HG02588 (cell line): ENCODE data around the gene GOLGA5.
A peak's percentile ranks its signal among the peaks of the same experiment; 100 is the strongest.
"Not testable (repeated sequence)": the region's sequence is repeated elsewhere in the genome, so short reads cannot be mapped to it uniquely, and the experiment has no call there.

ENCODE experiments used
- ATAC-seq: cut with Tn5 transposase; IDR thresholded peaks from one replicate; pipeline ENCODE4 v1.9.1; 2021; ENCODE audit warnings: mild to moderate bottlenecking, moderate library complexity; ENCODE audit not compliant: unreplicated experiment

The GOLGA5 gene, protein sequence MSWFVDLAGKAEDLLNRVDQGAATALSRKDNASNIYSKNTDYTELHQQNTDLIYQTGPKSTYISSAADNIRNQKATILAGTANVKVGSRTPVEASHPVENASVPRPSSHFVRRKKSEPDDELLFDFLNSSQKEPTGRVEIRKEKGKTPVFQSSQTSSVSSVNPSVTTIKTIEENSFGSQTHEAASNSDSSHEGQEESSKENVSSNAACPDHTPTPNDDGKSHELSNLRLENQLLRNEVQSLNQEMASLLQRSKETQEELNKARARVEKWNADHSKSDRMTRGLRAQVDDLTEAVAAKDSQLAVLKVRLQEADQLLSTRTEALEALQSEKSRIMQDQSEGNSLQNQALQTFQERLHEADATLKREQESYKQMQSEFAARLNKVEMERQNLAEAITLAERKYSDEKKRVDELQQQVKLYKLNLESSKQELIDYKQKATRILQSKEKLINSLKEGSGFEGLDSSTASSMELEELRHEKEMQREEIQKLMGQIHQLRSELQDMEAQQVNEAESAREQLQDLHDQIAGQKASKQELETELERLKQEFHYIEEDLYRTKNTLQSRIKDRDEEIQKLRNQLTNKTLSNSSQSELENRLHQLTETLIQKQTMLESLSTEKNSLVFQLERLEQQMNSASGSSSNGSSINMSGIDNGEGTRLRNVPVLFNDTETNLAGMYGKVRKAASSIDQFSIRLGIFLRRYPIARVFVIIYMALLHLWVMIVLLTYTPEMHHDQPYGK

DNA sequence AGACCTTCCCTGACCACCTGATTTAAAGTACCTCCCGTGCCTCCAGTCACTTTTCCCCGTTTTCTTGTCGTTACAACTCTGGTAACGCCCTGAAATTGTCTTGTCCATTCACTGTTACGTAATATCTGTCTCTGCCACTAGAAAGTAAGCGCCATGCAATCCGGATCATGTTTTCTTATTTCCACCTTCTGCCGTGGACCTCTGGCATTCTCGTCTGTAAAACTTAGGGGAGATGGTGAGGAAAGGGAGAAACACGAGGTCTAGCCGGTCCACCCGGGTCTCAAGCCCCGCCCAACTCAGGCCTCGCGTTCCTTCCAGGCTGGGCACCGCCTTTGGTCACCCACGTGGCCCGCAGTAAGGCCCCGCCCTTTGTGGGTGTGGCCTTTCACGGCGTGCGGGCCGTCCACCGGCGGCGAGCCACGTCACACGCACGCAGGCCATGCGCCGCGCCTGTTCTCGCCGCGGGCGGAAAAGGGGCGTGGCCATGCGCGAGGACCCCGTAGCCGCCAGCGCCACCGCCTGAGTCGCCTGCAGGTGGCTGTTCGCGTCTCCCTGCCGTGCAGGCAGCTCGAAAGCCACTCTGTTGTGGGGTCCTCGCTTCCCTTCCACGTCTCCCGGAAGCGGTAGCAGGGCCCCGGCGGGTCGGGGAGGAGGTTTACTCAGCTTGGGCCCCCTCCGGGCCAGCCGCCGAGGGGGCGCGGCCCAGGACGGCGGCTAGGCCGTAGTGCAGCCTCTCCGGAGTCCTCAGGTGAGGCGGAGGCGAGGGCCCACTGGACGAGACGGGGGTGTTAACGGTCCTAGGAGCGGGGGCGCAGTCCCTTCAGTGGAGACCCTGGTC, at the start of gene GOLGA5:
Gene GOLGA5 (plus strand): TSS at position 597 of the 838 bp plus-strand sequence. CDS start 3,133 bp downstream, outside the sequence.
- peak; percentile 92 for ATAC-seq

DNA sequence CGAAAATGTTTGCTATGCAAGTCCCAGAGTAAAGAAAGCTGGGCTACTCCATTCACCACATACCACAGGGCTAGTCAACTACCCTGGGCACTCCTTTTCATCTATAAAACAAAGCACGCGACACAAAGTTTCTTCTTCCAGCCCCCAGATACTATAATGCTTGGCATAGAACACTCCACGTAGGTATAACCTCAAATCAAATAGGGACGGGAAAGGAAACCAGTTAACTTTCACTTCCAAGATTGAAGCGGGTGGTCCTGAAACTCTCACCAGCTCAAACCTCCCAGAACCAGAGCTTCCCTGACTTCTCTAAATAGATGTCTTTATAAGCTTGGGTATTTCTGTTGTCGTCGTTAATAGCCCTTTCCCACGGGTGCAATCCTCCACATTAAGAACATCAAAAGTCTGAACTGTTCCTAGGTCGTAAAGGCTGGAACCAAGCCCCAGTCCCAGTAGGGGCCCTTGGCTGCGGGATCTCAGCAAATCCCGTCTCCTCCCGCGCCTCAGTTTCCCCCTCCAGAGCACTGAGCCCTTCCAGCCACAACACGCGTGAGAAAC, 46.3 kb upstream of the GOLGA5 start:
- no peak for ATAC-seq

DNA sequence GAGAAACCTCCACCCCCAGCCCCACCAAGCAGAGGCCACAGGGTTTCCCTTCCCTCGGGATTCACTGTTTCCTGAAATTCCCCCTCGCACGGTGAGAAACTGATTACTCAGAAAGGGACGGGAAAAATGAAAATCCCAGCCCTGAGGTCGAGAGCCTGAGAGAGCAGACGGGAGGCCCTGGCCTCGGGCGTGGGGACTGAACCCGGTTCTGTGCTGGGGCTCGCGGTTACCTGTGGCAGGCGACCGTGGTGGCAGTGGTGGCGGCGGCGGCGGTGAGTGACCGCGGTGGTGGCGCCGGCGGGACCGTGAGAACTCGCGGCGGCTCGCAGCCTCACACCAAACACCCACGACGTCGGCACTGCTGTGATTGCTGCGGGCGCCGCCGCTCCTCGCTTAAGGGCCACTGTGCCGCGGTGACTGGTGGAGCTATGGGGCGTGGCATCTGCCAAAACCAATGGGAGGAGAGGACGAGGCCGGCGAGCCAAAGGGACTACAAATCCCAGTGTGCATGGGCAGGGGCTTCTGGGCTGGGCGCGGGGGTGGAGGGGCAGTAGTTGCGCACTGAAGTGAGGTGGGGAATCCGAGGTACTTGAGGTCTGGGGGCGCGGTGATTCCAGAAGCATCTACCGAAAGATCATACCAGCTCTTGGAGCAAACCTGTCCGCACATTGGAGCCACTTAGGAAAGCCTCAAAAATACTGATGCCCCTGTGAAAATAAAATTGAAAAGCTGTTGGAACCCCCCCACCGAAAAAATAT, 45.7 kb upstream of the GOLGA5 start, which contains the start of gene LGMN:
Gene LGMN (minus strand): TSS at position 369 of the 758 bp plus-strand sequence. CDS start 15,841 bp downstream, outside the sequence.
- peak; percentile 79 for ATAC-seq

DNA sequence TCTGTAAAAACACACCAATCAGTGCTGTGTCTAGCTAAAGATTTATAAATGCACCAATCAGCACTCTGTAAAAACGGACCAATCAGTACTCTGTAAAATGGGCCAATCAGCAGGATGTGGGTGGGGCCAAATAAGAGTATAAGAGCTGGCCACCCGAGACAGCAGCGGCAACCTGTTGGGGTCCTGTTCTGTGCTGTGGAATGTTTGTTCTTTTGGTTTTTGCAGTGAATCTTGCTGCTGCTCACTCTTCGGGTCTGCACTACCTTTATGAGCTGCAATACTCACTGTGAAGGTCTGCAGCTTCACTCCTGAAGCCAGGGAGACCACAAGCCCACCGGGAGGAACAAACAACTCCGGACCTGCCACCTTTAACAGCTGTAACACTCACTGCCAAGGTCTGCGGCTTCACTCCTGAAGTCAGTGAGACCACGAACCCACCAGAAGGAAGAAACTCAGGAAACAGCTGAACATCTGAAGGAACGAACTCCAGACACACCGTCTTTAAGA, 43.8 kb upstream of the GOLGA5 start:
- not testable (repeated sequence) for ATAC-seq

DNA sequence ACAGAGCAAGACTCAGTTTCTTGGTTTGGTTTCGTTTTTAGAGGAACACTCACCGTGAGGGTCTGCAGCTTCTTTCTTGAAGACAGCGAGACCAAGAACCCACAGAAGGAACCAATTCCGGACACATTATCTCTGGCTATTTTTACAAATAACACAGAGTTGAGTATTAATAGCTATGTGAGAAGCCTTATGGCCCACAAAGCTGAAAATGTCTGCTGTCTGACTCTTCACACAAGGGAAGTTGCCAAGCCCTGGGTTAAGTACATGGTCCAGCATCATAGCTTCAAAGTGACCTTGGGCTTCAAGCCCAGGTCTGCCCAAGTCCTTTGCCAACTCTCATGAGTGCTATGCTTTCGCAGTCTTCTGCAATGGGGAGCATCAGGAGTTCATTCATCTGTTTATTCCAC, 43.1 kb upstream of the GOLGA5 start:
- no peak for ATAC-seq

DNA sequence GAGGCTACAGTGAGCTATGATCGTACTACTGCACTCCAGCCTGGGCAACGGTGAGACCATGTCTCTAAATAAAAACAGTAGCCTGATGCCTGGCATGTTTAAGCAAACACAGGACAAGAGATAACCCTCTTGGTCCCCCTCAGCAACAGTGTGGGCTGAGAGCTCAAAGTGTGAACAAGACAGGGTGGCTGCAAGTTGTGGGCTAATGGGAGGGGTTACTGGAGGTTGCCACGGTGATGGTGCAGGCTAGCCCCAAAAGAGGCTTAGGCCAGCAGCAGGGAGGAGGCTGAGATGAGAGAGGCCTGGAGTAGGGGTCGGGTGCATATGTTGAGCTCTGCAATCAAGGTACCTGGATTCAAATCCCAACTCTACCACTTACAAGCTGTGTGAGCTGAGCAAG, 42.3 kb upstream of the GOLGA5 start:
- no peak for ATAC-seq

DNA sequence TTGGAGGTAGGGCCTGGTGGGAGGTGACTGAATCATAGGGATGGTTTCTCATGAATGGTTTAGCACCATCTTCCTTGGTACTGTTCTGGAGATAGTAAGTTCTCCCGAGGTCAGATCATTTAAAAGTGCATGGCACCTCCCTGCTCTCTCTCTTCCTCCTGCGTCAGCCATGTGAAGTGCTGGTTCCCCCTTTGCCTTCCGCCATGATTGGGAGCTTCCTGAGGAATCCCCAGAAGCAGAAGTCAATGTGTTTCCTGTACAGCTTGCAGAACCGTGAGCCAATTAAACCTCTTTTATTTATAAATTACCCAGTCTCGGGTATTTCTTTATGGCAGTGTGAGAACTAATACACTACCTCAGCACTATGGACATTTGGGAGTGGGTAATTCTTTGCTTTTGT, 40.9 kb upstream of the GOLGA5 start:
- ATAC-seq, result no peak

DNA sequence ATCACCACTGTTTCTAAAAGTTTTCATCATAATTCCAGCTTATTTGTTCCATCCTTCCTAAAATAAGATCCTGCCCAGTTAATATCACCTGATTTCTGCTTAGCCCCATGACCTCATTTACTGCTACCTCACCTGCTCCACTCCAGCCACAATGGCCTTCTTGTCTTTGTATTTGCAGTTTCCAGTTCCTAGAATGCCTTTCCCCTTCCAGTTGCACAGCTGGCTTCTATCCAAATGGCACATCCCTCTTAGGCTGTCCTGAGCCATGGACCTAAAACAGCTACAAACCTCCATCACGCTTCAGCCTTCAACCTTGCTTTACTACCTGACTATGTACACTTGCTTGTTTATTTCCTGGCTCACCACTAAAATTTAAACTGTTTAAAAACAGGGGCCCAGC, 39.1 kb upstream of the GOLGA5 start:
- no peak for ATAC-seq

DNA sequence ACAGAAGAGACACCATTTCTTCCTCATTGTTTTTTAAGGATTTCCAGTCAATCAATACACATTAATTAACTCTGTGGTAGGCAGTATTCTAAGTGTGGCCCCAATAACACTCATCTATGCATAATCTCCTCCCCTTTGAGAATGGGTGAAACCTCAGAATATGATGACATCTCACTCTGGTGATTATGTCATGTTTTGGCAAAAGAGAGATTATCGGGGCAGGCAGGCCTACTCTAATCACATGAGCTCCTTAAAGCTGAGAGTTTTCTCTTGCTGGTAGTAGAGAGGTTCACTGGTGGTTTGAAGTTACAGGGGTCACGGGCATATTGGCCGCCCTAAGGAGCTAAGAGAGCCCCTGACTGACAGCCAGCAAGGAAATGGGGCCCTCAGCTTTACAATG, 38.6 kb upstream of the GOLGA5 start:
- ATAC-seq, result no peak

DNA sequence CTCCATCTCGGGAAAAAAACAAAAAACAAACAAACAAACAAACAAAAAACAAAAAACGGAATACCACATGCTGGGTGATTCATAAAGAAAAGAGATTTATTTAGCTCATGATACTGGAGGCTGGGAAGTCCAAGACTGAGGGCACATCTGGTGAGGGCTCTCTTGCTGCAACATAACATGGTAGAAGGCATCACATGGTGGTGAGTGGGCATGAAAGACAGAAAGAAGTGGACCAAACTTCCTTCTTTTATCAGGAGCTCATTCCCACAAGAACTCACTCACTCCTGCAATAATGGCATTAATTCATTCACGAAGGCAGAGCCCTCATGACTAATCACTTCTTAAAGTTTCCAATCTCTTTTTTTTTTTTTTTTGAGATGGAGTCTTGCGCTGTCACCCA, 37.7 kb upstream of the GOLGA5 start:
- no peak for ATAC-seq

DNA sequence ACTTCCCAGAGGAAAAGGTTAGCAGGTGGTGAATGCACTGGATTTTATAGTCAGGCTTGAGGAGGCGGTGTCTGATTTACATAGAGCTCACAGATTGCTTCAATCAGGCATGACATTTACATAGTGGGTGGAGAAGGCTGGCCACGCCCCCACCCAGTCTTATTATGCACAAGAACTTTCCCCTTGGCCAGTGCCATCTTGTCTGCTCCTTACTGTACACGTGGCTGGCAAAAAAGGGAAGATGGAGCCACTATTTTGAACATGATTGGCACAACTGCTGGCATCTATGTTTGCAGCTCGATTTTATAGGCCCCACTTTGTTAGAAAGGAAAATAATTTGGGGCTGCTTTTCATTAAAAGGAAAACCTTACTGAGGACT, 34.8 kb upstream of the GOLGA5 start:
- no peak for ATAC-seq

DNA sequence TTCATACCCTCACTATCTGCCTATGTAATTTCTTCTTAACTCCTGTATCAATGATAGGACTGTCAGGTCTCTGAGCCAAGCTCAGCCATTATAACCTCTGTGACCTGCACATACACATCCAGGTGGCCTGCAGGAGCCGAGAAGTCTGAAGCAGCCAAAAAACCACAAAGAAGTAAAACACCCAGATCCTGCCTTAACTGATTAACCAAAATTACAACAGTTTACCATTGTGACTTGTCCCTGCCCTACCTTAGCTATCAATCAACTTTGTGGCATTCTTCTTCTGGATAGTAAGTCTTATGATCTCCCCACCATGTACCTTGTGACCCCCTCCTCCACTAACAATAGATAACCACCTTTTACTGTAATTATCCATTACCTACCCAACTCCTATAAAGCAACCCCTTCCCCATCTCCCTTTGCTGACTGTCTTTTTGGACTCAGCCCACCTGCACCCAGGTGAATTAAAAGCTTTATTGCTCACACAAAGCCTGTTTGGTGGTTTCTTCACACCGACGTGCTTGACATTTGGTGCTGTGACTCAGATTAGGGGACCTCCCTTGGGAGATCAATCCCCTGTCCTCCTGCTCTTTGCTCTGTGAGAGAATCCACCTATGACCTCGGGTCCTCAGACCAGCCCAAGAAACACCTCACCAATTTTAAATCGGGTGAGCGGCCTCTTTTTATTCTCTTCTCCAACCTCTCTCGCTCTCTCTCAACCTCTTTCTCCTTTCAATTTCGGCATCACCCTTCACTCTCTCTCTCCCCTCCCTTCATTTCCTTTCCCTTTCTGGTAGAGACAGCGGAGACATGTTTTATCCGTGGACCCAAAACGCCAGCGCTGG, 34.2 kb upstream of the GOLGA5 start:
- ATAC-seq, result no peak

DNA sequence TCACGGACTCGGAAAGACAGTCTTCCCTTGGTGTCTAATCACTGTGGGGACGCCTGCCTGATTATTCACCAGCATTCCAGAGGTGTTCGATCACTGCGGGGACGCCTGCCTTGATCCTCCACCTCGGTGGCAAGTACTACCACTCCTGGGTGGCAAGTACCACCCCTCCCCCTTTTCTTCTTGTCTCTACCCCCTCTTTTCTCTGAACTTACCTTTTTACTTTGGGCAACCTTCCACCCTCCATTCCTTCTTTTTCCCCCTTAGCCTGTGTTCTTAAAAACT, 33.6 kb upstream of the GOLGA5 start:
- no peak for ATAC-seq

DNA sequence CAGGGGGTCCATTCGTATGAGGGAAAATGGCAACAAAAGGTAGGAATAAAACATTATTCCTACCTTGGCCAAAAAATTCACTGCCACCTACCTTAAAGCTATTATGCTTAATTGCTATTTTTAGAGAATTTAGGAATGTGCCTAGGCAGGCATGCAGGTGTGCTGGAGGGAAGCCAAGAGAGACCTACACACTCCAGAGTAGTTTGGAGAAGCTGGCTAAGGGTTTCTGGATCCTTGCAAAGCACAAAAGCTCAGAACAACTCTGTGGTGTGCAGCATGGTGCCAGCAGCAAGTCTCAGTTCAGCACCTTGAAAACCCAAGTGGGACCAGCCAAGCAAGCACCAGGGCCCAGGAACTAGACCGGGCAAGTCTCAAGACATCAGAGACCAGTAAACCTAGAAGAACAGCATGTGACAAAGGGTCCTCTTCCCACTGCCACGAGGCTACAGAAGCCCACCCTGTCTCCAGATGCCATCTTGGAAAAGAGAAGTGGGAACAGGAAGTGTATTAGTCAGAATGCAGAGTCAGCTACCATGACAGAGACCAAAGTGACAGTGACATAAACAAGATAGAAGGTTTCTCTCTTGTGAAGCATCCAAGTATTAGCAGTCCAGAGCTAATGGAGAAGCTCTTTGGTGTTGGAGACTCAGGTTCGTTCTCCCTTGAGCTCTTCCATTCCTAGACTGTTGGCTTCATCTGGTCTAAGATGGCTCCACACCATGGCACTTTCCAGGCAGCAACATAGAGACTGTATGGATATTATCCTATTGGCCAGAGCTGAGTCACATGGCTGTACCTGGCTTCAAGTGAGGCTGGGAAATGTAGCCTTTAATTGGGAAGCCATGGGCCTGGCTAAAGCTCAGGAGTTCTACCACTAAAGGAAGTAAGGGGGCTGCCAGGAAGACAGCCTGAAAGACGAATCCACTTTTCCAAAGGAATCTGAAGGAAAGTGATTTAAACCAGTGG, 30.2 kb upstream of the GOLGA5 start:
- ATAC-seq, result not testable (repeated sequence)

DNA sequence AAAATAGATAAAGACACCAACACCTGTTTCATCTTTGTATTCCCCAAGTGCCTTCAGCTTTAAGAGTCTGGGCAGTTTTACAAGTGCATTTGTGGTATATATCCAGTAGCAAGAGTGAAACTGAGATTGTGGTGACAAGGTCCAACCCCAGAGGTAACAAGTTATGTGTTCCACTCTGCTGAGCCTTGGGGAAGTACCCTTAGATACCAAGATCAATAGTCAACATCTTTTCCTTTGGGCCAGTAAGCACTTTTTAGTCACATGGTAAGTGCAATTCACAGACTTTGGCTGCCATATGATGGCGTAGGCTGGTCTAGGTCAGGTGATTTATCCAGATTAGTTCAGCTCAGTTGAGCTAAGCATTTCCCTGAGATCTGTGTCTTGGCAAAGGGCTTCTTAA, 25.9 kb upstream of the GOLGA5 start:
- peak; percentile 93 for ATAC-seq

DNA sequence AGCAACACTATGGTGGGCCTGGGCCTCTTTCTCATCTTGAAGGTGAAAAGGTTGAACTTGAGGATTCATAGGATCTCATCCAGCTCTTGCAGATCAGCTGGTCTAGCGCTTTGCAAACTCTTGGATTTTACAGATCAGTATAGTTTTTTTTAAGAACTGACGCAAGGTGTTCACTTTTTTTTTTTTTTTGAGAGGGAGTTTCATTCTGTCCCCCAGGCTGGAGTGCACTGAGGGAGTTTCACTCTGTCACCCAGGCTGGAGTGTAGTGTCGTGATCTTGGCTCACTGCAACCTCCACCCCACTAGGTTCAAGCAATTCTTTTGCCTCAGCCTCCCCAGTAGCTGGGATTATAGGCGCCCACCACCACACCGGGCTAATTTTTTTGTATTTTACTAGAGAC, 25.3 kb upstream of the GOLGA5 start:
- no peak for ATAC-seq

DNA sequence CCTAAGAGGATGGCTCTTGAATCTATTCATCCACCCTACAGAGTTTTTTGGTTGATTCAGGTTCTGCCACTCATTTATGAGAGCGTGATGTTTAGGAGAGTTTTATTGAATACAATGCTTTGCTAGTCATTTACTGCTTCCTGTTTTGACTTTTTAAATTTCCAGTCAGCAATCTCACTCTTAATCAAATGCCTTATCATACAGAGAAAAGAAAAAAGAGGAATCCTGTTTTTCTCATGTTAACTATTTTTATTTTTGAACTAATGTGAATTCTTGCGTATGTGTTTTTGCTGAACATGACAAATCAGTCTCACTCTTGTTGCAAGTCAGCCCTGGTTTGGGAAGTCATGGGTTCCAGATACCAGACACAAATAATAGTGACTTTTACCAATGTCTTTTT, 23.6 kb upstream of the GOLGA5 start:
- no peak for ATAC-seq

DNA sequence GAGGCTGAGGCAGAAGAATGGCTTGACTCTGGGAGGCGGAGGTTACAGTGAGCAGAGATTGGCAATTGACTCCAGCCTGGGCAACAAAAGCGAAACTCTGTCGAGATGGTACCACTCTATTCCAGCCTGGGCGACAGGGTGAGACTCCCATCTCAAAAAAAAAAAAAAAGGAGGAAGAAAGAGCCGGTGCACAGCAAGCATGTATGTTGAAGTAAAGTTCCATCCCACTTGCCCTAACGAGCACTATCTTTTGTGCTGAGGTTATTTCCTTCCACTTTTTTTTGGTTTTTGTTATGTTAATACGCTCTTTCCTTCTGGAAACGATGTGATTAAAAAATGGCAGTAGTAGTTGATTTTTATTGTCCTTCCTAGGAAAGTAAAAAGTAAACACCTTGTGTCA, 19.5 kb upstream of the GOLGA5 start:
- no peak for ATAC-seq
